Measurements from ENCODE around the gene TOP1.

DNA sequence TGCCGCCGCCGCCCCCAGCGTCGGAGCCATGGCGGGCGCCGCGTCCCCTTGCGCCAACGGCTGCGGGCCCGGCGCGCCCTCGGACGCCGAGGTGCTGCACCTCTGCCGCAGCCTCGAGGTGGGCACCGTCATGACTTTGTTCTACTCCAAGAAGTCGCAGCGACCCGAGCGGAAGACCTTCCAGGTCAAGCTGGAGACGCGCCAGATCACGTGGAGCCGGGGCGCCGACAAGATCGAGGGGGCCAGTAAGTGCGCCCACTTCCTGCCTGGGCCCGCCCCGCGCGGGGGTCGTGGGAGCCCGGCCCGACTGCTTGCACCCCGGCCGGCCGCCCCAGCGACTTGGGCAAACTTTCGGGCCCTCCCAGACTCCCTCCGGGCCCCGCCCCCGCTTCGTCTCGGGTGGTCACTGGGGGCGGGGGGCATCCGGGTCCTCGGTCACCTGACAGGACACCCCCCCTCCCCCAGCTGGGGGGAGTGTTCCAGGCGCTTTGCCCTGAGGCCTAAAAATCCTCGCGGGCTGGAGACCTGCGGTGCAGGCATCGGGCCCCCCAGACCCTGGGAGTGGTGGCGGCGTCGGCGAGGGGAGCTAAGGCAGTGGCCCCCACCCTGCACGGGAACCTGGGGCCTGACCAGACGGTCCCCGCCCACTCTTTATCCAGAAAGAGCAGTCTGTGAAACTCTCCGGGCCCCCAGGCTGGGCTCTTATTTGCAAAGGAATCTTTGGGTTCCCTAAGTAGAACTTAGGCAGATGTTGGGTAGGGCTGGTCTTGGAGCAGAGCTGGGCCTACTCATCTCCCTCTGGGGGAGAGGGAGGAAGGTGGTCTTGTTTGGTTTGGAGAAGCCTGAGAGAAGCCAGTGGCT is 109.2 kb downstream of the TOP1 start:
- TF ChIP-seq SP1 (IDR thresholded peaks at IDR 0.05): no peak
- peak; percentile 80; the same call in 1 of the 2 replicates for TF ChIP-seq FOXM1 (IDR thresholded peaks at IDR 0.05; ENCODE audit: borderline replicate concordance)
- TF ChIP-seq SUZ12 (IDR thresholded peaks at IDR 0.05): no peak
- TF ChIP-seq, protein P1, sequence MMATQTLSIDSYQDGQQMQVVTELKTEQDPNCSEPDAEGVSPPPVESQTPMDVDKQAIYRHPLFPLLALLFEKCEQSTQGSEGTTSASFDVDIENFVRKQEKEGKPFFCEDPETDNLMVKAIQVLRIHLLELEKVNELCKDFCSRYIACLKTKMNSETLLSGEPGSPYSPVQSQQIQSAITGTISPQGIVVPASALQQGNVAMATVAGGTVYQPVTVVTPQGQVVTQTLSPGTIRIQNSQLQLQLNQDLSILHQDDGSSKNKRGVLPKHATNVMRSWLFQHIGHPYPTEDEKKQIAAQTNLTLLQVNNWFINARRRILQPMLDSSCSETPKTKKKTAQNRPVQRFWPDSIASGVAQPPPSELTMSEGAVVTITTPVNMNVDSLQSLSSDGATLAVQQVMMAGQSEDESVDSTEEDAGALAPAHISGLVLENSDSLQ (IDR thresholded peaks at IDR 0.05): no peak
- TF ChIP-seq L3MBTL2 (conservative IDR thresholded peaks at IDR 0.05): no peak
- no peak for TF ChIP-seq HDGF (IDR thresholded peaks at IDR 0.05; ENCODE audit: borderline replicate concordance)
- no peak for TF ChIP-seq FOXK2 (IDR thresholded peaks at IDR 0.05)
- TF ChIP-seq BHLHE40 (IDR thresholded peaks at IDR 0.05; ENCODE audit: borderline replicate concordance): no peak
- no peak for TF ChIP-seq NFRKB (IDR thresholded peaks at IDR 0.05)
- no peak for TF ChIP-seq LEF1 (IDR thresholded peaks at IDR 0.05; ENCODE audit: borderline replicate concordance)
